Jurkat, Clone E6-1 (cell line): Measurements from ENCODE around the gene TMEM176B.

Experiments used
- DNase-seq: peaks from one replicate; pipeline ENCODE4 v3.0.0-alpha.2; 2011; ENCODE audit warnings: low read depth, low spot score
- H3K4me3 ChIP-seq: 2 replicates; pipeline ENCODE4 v1.5.1; 2011; ENCODE audit warnings: mild to moderate bottlenecking, low read length, control low read depth, moderate library complexity

The TMEM176B gene

GRCh38 chr7:150766334-150766709 is 33.8 kb downstream of the TMEM176B start:
- no peak for DNase-seq
- H3K4me3 ChIP-seq, result no peak overlapping the region

DNA sequence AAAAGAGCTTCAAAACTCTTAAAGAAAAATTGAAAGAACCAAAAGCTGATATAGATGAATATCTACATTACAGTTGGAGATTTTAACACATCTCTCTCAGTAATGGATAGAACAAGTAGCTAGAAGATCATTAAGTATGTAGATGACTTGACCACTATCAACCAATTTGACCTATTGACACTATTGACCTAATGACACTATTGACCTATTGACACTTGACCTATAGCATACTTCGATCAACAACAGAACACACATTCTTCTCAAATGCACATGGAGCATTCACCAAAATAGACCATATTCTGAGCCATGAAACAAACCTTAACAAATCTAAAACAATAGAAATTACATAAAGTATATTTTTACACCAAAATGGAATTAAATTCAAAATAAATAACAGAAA is 40.7 kb downstream of the TMEM176B start:
- DNase-seq, result no peak
- H3K4me3 ChIP-seq, result no peak overlapping the region

DNA sequence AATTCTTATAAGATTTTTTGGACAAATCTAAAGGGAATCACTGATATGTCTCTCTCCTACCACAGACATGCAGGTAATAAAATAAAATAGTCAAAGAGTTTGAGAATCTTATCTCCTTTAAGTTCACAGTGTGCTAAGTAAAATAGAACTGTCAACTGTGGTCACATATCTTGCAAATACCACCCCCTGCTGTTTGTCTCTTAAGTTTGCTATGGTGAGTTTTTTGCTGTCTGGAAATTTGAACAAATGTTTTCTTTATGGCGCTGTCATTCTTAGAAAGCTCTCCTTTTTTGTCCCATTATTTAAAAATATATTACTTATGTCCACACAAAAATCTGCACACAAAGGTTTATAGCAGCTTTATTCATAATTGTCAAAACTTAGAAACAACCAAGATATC is 43.3 kb downstream of the TMEM176B start:
- DNase-seq, result peak; percentile 79
- H3K4me3 ChIP-seq, result no peak overlapping the region

GRCh38 chr7:150756166-150756565 is 44.0 kb downstream of the TMEM176B start:
- H3K4me3 ChIP-seq, result no peak overlapping the region
- no peak for DNase-seq

DNA sequence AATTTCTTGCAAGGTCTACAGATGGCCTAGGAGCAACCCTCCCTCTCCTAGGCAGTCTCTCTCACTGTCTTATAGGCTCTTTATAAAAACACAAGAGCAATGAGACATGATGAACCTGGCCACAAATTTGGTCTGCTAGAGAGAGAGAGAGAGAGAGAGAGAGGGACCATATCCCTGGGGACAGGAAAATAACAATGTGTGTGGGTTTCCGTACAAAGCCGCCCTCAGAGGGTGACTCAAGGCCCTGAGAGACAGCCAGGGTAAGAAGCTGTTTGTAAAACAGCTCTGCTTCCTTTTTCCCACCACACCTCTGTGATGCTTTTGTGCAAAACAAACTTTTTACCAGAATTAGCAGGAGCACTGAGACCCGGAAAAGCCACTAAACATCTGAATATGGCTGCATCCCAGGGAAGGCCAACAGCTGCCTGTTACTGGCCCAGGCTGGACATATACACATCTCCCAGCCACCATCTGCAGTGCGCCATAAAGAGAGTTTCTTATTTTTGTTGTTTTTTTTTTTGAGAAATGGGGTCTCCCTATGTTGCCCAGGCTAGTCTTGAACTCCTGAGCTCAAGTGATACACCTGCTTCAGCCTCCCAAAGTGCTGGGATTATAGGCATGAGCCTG is 44.6 kb downstream of the TMEM176B start:
- H3K4me3 ChIP-seq, result no peak overlapping the region
- peak; percentile 81 for DNase-seq

GRCh38 chr7:150754951-150755350 is 45.2 kb downstream of the TMEM176B start:
- no peak overlapping the region for H3K4me3 ChIP-seq
- no peak for DNase-seq

DNA sequence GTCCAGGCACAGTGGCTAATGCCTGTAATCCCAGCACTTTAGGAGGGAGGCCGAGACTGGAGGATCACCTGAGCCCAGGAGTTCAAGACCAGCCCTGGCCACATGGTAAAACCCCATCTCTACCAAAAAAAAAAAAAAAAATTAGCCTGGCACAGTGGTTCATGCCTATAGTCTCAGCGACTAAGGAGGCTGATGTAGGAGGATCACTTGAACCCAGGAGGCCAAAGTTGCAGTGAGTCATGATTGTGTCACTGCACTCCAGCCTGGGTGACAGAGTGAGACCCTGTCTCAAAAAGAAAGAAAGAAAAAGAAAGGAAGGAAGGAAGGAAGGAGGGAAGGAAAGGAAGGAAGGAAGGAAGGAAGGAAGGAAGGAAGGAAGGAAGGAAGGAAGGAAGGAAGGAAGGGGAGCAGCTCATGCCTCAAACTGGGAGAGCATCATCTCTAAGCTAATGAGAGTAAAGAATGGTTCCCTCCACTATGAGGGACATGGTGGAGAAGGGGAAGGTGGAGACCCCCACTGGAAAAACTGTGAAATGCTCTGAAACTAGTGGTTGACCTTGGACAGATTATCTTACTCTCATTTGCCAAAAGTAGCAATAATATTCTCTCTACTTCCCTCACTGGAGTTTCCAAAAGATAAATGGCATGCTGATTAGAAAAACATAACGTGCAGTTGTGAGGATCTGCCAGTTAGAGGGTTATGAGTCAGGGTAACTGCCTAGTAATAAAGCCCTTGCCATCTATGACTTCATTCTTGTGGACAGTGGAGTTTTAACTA is 46.1 kb downstream of the TMEM176B start:
- no peak overlapping the region for H3K4me3 ChIP-seq
- DNase-seq, result peak; percentile 78

DNA sequence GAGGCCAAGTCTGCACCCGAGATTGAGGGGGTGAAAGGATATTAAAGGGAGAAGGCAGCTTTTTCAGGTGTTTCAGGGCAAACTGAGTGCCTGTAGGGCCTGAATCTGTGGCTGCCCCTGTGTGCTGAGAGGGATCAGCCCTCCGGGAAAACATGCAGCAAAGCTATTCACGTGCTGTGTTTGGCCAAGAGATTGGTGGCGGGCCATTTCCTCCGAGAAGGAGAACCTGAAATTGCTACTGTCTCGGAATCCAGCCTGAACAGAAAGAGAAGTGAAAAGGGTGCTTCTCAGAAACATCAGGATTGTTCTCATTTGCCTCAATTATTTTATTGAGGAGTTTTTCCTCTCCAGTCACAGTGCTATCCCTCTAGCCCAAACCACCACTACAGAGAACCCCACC is 46.9 kb downstream of the TMEM176B start:
- DNase-seq, result no peak
- H3K4me3 ChIP-seq, result no peak overlapping the region

DNA sequence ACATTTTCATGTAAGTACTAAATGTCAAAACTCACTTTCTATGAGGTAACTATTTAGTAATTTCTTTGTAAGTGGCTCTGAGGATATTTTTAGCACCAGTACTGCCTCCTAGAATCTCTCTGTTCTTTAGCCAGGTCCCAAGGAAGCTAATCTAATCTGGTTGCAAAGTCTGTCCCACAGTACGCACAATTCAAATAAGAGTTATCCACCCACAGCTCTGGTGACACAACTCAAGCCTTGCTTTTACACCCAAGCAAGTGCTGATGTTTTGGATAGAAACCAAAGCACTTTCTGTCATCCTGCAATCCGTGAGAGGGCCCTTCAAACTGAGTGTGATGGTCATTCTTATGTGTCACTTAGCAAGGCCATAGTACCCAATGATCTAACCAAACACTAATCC is 48.5 kb downstream of the TMEM176B start:
- H3K4me3 ChIP-seq, result no peak overlapping the region
- no peak for DNase-seq

GRCh38 chr7:150748376-150748775 is 51.8 kb downstream of the TMEM176B start:
- no peak overlapping the region for H3K4me3 ChIP-seq
- DNase-seq, result no peak

DNA sequence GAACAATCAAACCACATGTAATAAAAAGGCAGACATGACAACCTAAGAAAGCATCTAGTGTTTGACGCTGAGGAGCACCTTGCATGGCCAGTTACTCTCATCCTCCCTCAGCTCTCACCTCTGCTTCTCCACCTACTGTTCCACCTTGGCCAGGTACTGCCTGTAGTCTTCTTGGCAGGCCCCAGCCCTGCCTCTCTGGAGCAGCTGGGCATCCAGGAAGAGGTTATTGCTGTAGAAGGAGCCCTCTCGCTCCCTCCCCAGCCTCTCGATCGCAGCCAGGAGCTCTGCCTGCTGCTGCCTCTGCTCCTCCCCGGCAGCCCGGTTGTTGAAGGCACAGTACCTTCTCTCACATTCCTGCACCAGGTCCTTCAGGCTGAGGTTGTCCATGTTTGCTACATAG is 53.2 kb downstream of the TMEM176B start:
- H3K4me3 ChIP-seq, result no peak overlapping the region
- no peak for DNase-seq

DNA sequence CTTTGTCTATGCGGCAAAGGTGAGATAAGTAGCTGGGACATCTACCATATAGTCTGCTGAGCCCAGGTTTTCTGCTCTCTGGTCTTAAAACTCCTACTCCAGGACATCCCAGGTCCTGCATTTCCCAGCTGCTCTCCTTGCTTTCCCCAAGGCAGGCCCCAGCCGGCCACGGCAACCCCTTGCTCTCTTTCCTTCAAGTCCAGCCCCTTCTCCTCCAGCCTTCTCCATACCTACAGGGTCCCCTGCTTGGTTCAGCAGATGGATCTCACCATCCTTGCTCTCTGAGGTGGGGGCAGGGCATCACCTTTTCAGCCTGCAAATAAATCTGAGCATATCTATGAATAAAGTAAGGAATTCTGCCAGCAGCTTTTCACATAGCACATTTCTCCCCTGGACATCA is 54.3 kb downstream of the TMEM176B start:
- H3K4me3 ChIP-seq, result no peak overlapping the region
- no peak for DNase-seq

DNA sequence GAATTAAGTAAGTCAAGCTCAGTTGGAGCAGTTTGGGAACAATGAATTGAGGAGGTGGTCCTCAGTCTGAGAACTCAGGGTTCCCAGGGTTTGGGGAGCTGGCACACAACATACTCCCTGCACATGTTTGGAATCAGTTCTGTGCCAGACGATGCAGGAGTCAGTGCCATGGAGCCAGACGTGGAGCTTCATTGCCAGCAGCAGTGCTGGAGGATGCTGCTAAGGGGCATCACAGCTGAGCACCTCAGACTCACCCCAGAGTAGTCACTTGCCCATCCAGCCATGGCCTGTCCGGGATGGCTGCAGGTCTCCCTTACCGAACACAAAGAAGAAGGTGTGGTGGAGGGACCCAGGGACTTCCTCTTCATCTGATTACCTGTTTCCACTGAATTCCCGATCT is 55.1 kb downstream of the TMEM176B start:
- no peak overlapping the region for H3K4me3 ChIP-seq
- DNase-seq, result no peak

DNA sequence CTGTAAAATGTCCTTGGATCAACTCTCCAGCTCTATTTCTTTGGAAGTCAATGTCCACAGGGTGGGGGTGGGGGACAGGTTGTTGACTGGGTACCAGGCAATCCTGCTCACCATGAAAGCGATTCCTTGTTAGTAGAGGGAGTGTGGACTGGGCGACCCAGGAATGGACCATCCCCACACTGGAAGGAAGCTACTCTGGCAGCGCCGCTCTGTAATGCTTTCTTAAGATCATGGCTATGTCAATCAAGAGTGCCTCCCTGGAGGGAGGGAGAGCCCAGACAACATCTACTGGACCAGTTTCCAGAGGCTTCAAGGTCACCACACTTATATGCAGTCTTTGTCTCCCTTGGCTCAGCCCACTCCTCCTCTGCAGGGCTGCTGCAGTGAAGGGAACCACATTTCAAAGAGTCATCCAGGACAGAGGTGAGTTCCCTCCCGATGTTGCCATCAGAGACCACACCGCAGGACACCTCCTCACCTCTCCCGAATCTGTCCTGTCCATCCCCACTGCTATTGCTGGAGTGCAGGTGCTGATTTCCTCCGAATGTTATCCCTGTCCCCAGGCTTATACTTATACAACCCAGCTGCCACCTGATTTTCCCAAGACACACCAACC is 56.0 kb downstream of the TMEM176B start:
- no peak for DNase-seq
- H3K4me3 ChIP-seq, result no peak overlapping the region

DNA sequence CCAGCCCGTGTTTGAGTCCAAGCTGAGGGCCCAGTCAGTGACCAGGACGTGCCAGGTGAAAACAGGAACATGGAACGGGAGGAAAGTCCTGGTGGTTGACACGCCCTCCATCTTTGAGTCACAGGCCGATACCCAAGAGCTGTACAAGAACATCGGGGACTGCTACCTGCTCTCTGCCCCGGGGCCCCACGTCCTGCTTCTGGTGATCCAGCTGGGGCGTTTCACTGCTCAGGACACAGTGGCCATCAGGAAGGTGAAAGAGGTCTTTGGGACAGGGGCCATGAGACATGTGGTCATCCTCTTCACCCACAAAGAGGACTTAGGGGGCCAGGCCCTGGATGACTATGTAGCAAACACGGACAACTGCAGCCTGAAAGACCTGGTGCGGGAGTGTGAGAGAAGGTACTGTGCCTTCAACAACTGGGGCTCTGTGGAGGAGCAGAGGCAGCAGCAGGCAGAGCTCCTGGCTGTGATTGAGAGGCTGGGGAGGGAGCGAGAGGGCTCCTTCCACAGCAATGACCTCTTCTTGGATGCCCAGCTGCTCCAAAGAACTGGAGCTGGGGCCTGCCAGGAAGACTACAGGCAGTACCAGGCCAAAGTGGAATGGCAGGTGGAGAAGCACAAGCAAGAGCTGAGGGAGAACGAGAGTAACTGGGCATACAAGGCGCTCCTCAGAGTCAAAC is 57.7 kb downstream of the TMEM176B start:
- no peak for DNase-seq
- H3K4me3 ChIP-seq, result no peak overlapping the region
